ENCODE data around the gene PCDH15.

Gene PCDH15

GRCh38 chr10:54108961-54109360 is 692.1 kb downstream of the PCDH15 start:
- DNase-seq: no peak

- no peak for DNase-seq
Measured at GRCh38 chr10:54096892-54097291, 704.1 kb downstream of the PCDH15 start.

GRCh38 chr10:54094321-54094720 is 706.7 kb downstream of the PCDH15 start:
- DNase-seq: no peak

- DNase-seq: no peak
Measured at GRCh38 chr10:54091237-54091636, 709.8 kb downstream of the PCDH15 start.

GRCh38 chr10:54081950-54082349 is 719.1 kb downstream of the PCDH15 start:
- DNase-seq: no peak

GRCh38 chr10:54067361-54067760 is 733.7 kb downstream of the PCDH15 start:
- DNase-seq: no peak

GRCh38 chr10:54066646-54067045 is 734.4 kb downstream of the PCDH15 start:
- no peak for DNase-seq

- no peak for DNase-seq
Measured at GRCh38 chr10:54065106-54065505, 735.9 kb downstream of the PCDH15 start.

- DNase-seq: no peak
Measured at GRCh38 chr10:54064215-54064614, 736.8 kb downstream of the PCDH15 start.

GRCh38 chr10:54063514-54063913 is 737.5 kb downstream of the PCDH15 start:
- DNase-seq: no peak

GRCh38 chr10:54060572-54060971 is 740.5 kb downstream of the PCDH15 start:
- no peak for DNase-seq

GRCh38 chr10:54057357-54057756 is 743.7 kb downstream of the PCDH15 start:
- DNase-seq: no peak

GRCh38 chr10:54026340-54026739 is 774.7 kb downstream of the PCDH15 start:
- DNase-seq: no peak

GRCh38 chr10:54011117-54011516 is 789.9 kb downstream of the PCDH15 start:
- no peak for DNase-seq

GRCh38 chr10:54010337-54010933 is 790.6 kb downstream of the PCDH15 start:
- no peak for DNase-seq

- DNase-seq: no peak
Measured at GRCh38 chr10:54009672-54010071, 791.4 kb downstream of the PCDH15 start.

GRCh38 chr10:54002077-54002476 is 799.0 kb downstream of the PCDH15 start:
- DNase-seq: no peak

- DNase-seq: no peak
Measured at GRCh38 chr10:53997953-53998352, 803.1 kb downstream of the PCDH15 start.

- DNase-seq: no peak
Measured at GRCh38 chr10:53990799-53991238, 810.2 kb downstream of the PCDH15 start.

- no peak for DNase-seq
Measured at GRCh38 chr10:53983431-53983830, 817.6 kb downstream of the PCDH15 start.

GRCh38 chr10:53980210-53980609 is 820.8 kb downstream of the PCDH15 start:
- no peak for DNase-seq

GRCh38 chr10:53978301-53978700 is 822.7 kb downstream of the PCDH15 start:
- DNase-seq: no peak

GRCh38 chr10:53977267-53977666 is 823.8 kb downstream of the PCDH15 start:
- no peak for DNase-seq

- no peak for DNase-seq
Measured at GRCh38 chr10:53957401-53957800, 843.6 kb downstream of the PCDH15 start.

GRCh38 chr10:53955091-53955490 is 845.9 kb downstream of the PCDH15 start:
- DNase-seq: no peak

All from cortex of kidney (tissue), 1 donor.